Measurements from ENCODE around the gene ARHGEF10L. TPM values are rescaled to one million over a fixed set of nuclear protein-coding genes. Genes with fewer than 3 reads are reported as not detected.

Gene ARHGEF10L
- total RNA-seq, 1 donor from 2014 or later, result 24.0 TPM

DNA sequence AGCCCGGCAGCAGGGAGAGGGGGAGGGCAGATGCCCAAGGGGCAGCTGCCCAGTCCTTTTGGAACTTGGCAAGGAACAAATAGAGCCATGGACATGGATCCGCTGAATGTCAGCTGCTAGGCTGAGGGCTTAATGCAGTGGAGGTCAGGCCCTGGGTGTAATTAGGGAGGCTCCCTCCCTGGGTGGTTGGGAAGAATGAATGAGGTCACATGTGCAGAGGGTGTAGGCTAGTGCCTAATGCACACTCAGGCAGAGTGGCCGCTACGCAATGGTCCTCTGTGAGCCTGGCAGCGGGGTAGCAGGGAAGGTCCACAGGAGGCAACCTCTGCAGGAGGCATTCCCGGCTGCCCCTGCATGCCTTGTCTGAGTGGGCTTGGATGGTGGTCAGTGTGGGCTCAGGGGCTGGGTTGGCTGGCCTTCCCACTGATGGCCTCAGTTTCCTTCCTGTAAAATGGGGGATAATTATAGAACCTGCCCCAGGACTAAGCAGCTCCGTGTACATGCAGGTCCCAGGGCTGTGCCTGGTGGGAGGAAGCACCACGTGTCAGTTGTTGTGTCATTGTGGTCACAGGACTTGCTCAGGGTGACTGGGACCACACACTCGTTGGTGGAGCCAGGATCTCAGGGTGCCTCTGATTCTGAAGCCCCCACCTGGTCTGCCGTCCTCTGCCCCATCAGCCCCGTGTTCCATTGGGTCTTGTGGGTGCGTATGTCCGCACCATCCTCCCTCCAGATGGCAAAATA, 134.0 kb downstream of the ARHGEF10L start:
- no peaks in the 10 kb centered on the region for H3K27me3 Mint-ChIP-seq (ENCODE audit: unreplicated experiment)
- peaks cover 2% of the 10 kb centered on the region for H3K36me3 Mint-ChIP-seq (ENCODE audit: unreplicated experiment)
- DNase-seq (ENCODE audit: extremely low spot score, unreplicated experiment), result no peak
- H3K4me3 Mint-ChIP-seq (ENCODE audit: unreplicated experiment), result no peak overlapping the region
- H3K9me3 Mint-ChIP-seq (ENCODE audit: unreplicated experiment), result no peaks in the 10 kb centered on the region
- TF ChIP-seq, protein P1, sequence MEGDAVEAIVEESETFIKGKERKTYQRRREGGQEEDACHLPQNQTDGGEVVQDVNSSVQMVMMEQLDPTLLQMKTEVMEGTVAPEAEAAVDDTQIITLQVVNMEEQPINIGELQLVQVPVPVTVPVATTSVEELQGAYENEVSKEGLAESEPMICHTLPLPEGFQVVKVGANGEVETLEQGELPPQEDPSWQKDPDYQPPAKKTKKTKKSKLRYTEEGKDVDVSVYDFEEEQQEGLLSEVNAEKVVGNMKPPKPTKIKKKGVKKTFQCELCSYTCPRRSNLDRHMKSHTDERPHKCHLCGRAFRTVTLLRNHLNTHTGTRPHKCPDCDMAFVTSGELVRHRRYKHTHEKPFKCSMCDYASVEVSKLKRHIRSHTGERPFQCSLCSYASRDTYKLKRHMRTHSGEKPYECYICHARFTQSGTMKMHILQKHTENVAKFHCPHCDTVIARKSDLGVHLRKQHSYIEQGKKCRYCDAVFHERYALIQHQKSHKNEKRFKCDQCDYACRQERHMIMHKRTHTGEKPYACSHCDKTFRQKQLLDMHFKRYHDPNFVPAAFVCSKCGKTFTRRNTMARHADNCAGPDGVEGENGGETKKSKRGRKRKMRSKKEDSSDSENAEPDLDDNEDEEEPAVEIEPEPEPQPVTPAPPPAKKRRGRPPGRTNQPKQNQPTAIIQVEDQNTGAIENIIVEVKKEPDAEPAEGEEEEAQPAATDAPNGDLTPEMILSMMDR (IDR thresholded peaks at IDR 0.05), result no peak
- no peak overlapping the region for H3K27ac Mint-ChIP-seq (ENCODE audit: unreplicated experiment)
- peaks cover 11% of the 10 kb centered on the region for H3K4me1 Mint-ChIP-seq (ENCODE audit: unreplicated experiment)

DNA sequence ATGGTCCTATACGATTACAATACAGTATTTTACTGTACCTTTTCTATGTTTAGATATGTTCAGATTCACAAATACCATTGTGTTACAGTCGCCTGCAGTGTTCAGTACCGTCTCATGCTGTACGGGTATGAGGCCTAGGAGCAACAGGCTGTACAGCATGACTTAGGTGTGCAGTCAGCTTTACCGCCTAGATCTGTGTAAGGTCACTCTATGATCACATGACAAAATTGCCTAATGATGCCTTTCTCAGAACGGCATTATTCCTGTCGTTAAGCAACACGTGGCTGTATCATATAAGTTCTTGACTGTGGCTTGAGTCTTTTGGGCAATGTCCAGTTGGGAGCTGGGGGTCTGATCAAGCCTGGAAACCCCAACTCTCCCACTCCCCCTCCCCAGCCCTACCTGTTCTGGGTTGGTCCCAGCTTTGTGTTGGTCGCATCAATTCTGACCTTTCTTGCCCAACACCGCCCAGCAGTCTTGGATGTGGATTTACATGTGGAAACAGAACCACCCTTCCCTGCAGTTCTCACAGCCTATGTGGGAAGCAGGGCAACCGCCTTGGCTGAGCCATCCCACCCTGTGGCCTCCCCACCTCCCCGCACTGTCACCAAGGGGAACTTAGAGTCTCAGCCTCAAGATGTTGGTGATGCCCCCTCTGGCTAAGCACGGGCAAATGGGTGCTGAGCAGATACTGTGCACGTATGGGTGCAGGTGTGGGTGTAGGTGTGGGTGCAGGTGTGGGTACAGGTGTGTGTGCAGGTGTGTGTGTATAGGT, 135.4 kb downstream of the ARHGEF10L start:
- H3K27me3 Mint-ChIP-seq (ENCODE audit: unreplicated experiment), result no peaks in the 10 kb centered on the region
- DNase-seq (ENCODE audit: extremely low spot score, unreplicated experiment), result no peak
- TF ChIP-seq, protein P1 (IDR thresholded peaks at IDR 0.05), result no peak
- no peaks in the 10 kb centered on the region for H3K9me3 Mint-ChIP-seq (ENCODE audit: unreplicated experiment)
- no peak overlapping the region for H3K4me3 Mint-ChIP-seq (ENCODE audit: unreplicated experiment)
- peaks cover 7% of the 10 kb centered on the region for H3K4me1 Mint-ChIP-seq (ENCODE audit: unreplicated experiment)
- H3K27ac Mint-ChIP-seq (ENCODE audit: unreplicated experiment), result no peak overlapping the region
- no peaks in the 10 kb centered on the region for H3K36me3 Mint-ChIP-seq (ENCODE audit: unreplicated experiment)

DNA sequence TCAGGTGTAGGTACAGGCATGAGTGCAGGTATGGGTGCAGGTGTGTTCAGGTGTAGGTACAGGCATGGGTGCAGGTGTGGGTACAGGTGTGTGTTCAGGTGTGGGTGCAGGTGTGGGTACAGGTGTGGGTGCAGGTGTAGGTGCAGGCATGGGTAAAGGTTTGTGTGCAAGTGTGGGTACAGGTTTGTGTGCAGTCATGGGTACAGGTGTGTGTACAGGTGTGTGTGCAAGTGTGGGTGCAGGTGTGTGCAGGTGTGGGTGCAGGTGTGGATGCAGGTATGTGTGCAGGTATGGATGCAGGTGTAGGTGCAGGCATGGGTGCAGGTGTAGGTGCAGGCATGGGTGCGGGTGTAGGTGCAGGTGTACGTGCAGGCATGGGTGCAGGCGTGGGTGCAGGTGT, 136.2 kb downstream of the ARHGEF10L start:
- DNase-seq (ENCODE audit: extremely low spot score, unreplicated experiment), result no peak
- Mint-ChIP-seq H3K9me3 (ENCODE audit: unreplicated experiment) (no peaks in the 10 kb centered on the region), H3K4me1 (ENCODE audit: unreplicated experiment) (peaks cover 6% of the 10 kb centered on the region), H3K27ac (ENCODE audit: unreplicated experiment) (no peak overlapping the region), H3K27me3 (ENCODE audit: unreplicated experiment) (no peaks in the 10 kb centered on the region), H3K36me3 (ENCODE audit: unreplicated experiment) (no peaks in the 10 kb centered on the region), H3K4me3 (ENCODE audit: unreplicated experiment) (no peak overlapping the region)
- TF ChIP-seq, protein P1 (IDR thresholded peaks at IDR 0.05), result no peak

GRCh38 chr1:17676387-17677060, 137.0 kb downstream of the ARHGEF10L start:
- DNase-seq (ENCODE audit: extremely low spot score, unreplicated experiment), result no peak
- TF ChIP-seq, protein P1 (IDR thresholded peaks at IDR 0.05), result no peak
- no peak overlapping the region for H3K4me3 Mint-ChIP-seq (ENCODE audit: unreplicated experiment)
- H3K27me3 Mint-ChIP-seq (ENCODE audit: unreplicated experiment), result no peaks in the 10 kb centered on the region
- no peaks in the 10 kb centered on the region for H3K36me3 Mint-ChIP-seq (ENCODE audit: unreplicated experiment)
- H3K9me3 Mint-ChIP-seq (ENCODE audit: unreplicated experiment), result no peaks in the 10 kb centered on the region
- H3K4me1 Mint-ChIP-seq (ENCODE audit: unreplicated experiment), result peaks cover 6% of the 10 kb centered on the region
- H3K27ac Mint-ChIP-seq (ENCODE audit: unreplicated experiment), result no peak overlapping the region

DNA sequence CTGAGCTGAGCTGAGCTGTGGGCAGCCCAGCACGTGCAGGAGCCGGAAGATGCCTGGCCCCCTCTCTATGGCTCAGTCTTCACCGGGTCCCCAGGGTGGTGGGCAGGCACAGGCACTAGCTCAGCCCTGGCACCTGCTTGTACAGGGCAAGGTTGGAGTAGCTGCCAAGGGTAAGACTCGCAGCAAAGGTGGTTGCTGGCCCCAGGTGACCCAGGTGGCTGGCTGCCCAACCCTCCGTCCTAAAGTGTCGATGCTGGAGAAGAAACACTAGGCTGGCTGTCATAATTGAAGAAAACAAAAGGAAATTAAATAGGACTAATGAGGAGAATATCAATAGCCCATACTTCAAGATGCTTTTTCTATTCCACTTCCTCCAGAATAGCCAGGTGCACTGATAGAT, 138.5 kb downstream of the ARHGEF10L start:
- Mint-ChIP-seq H3K27me3 (ENCODE audit: unreplicated experiment) (no peaks in the 10 kb centered on the region), H3K36me3 (ENCODE audit: unreplicated experiment) (peaks cover 3% of the 10 kb centered on the region), H3K4me3 (ENCODE audit: unreplicated experiment) (no peak overlapping the region), H3K9me3 (ENCODE audit: unreplicated experiment) (no peaks in the 10 kb centered on the region), H3K4me1 (ENCODE audit: unreplicated experiment) (peaks cover 4% of the 10 kb centered on the region), H3K27ac (ENCODE audit: unreplicated experiment) (no peak overlapping the region)
- DNase-seq (ENCODE audit: extremely low spot score, unreplicated experiment), result no peak
- TF ChIP-seq, protein P1 (IDR thresholded peaks at IDR 0.05), result no peak

Data from osteocyte (in vitro differentiated cells).